NCI-H128 (cell line): ENCODE results near the gene FGD3.

Source experiments
- DNase-seq: peaks from one replicate; lab custom pipeline; 2025; ENCODE audit not compliant: unreplicated experiment; lab: John Stamatoyannopoulos, UW

FGD3 gene

DNA sequence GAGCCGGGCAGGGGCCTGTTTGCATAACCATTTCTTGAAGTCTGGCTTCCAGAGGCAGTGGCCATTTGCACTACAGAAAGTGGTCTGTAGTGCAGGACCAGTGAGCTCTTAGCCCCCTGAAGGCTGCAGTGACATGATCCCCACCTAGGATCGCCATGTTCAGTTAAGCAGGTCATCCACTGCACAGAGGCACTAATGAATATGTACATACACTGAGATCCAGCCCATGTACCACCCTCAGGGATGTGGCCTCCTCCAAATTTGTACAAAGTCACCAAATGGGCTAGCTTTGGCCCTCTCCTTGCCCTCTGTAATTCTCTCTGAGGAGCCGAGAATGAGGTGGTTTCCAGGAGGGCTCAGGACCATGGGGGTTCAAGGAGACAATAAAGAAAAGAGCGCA is 102.9 kb downstream of the FGD3 start:
- no peak for DNase-seq

DNA sequence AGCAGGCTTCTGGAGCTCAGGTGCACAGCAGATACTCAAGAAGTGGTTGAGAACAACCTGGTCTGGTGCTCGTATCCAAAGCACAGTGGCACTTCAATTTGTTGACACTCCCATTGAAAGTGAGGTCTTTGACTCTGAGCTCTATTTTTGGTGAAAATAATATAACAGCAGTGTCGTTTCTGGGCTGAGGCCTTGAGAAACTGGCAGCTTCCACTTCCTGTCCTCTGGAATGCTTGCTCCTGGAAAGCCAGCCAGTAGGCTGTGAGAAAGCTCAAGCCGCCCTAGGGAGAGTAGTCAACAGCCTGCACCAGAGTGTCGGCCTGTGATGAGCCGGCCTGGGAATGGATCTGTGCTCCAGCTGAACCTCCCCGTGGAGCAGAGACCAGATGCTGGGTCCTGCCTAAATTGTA is 104.4 kb downstream of the FGD3 start:
- no peak for DNase-seq

DNA sequence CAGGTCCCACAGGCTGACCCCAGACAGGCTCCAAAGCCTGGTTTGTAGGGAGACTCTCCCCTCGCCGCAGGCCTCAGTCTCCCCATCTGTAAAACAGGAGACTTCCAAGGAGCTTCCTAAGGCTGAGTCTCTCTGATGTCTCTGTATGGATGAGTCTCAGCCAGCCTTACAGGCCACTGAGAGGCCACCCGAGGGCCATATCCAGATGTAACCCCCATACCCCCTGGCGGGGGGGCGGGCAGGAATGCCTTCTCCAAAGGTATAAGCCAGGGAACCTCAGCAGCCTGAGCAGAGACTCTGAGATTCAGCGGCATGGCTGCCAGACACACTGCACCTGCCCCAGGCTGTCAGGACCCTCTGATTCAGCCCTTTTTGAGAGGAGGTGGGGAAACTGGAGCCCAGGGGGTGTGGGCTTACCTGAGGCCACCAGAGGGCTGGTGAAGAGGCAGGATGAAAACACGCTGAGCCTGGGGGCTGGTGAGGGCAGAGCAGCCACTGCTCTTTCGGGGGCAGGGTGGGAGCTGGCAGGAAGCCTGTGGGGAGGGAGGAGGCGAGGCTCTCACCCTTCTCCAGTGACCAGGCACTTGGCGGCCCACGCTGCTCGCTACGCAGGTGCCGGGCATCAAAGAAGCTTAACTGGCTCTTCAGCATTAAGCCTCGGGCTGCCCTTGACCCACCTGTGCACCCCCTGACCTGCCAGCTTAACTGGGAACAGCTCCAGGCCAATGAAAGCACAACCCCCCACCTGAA is 105.6 kb downstream of the FGD3 start:
- DNase-seq: no peak

DNA sequence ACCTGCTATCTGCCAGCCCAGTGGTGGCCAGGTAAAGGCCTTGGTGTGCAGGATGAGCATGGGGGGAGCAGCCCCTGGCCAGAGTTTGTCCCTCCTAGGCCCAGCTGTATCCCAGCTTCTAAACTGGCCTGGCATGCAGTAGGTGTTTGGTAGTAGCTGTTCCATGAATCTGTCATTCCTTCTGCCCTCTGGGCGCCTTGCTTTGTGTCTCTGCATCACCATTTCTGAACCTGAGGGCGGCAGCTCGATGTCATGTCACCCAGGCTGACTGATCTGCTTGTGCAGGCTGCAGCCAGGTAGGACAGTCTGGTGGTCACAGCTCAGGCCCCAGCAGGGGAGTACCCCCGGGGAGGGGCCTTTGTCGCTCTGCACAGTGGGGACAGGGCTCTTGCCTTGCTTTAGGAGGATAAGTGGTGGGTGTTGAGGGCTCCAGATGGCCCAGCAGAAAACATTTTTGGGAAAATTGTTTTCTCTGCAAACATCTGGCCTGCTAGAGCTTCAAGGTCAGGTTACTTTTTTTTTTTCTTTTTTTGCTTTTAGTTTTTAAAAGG is 106.5 kb downstream of the FGD3 start:
- DNase-seq: no peak

DNA sequence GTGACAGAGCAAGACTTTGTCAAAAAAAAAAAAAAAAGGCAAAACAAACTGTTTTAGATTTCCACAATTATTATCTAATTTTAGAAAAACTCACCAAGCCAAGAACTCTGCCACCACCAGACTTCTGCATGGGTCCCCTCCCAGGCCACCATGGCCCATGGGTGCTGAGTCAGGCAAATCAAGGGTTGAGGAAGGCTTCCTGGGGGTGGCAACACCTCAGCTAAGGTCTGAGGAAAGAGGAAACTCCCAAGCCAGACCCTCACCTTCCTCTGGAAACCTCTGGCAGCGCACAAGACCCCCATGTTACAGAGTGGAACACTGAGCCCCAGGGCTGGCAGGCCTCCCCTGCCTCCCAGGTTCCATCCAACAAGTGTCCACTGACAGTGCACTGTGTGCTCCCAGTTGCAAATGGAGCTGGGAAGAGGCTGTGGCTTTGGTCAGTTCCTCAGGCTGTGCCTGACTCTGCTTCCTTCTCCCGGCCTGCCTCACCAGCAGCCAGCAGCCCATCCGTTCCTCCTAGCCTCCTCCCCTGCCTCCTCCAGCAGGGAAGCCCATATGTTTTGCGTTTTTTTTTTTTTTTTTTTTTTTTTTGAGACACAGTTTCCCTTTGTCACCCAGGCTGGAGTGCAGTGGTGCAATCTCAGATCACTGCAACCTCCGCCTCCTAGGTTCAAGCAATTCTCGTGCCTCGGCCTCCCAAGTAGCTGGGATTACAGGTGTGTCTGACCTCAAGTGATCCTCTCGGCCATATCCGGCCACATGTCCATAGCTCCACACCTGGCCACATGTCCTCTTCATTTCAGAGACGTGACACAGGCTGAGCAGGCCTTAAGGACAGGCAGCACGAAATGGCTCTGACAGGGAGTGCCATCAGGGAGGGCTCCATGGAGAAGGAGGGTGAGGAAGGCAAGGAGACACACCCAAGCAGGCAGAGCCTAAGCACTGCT is 107.7 kb downstream of the FGD3 start:
- no peak for DNase-seq

DNA sequence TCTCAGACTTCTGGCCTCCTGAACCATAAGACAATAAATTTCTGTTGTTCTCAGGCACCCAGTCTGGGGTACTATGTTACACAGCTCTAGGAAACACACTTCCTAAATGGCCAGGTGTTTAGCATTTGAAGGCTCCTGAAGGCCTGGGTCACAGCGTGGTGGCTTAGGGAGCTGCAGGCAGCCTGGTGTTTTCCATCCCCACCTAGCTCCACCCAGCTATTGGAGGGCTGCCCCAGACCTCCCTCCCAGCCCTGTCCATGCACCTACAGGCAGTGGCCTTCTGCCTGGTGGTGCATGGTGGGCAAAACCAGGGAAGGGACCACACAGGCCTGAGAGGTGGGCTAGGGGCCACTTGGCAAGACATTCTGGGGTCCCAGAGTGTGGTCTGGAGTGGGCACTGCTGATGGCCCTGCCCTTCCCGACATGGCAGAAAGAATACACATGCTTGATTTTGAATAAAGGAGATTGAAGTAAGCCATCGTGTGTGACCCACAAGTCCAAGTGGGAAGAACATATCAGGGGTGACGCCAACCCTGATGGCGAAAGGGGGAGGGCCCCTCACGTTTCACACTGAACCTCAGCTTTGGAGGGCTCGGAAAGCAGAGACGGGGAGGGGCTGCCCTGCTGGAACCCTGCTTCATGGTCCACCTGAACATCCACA is 109.8 kb downstream of the FGD3 start:
- no peak for DNase-seq

DNA sequence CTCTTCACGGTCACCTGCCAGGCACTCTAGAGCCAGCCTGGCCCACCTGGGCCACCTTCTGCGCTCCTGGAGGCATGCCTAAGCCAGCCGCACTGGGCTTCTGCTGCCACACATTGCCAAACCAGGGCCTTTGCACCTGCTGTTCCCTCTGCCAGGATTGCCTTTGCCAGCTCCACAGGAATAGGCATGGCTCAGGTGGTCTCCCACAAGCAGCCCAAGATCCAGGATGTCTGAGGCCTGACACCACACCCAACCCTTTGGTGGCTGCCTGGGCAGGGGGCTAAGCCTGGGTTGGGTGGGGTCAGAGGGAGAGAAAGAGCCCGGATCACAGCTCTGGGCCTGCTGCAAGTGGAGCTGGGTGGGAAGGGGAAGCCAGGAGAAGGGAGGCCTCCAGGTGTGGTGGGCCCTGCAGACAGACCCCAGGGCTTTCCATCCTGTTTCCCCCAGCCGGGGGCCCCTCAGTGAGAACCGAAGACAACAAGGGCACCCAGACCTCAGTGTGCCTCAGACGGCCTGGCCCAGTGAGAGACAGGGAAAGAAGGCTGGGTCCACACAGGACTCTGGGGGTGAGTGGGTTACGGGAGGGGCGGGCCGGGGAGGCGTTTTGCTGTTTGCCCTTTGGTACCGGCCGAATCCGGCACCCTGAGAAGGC is 110.5 kb downstream of the FGD3 start:
- no peak for DNase-seq

DNA sequence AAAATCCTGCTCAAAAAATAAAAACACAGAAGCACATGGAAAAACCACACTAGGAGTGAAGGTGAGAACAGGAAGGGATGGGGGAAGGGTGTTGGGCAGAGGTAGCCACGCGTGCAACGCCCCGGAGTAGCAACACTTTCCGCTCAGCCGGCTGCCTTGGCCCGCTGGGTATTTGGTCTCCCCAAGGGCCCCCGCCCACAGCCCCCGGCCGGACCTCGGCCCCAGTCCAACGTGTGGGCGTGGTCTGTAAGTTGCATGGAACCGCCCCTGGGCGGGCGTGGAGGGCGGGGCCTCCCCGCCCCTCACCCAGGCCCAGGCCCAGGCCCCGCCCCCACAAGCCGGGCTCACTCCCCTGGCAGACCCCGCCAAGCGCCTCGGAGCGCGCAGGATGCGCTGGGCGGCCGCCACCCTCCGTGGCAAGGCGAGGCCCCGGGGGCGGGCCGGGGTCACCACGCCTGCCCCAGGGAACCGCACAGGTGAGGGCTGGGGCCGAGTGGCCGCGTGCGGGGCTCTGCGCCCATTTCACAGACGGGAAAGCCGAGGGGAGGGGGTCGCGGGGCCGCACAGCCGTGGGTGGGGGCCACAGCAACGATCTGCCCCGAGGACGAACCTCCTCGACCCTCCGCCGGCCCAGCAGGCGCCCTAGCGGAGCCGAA is 111.2 kb downstream of the FGD3 start, which contains the start of gene SUSD3:
Gene SUSD3 (plus strand): TSS at position 347 of the 656 bp plus-strand sequence. CDS start 42 bp downstream, at position 389.
- DNase-seq: no peak

DNA sequence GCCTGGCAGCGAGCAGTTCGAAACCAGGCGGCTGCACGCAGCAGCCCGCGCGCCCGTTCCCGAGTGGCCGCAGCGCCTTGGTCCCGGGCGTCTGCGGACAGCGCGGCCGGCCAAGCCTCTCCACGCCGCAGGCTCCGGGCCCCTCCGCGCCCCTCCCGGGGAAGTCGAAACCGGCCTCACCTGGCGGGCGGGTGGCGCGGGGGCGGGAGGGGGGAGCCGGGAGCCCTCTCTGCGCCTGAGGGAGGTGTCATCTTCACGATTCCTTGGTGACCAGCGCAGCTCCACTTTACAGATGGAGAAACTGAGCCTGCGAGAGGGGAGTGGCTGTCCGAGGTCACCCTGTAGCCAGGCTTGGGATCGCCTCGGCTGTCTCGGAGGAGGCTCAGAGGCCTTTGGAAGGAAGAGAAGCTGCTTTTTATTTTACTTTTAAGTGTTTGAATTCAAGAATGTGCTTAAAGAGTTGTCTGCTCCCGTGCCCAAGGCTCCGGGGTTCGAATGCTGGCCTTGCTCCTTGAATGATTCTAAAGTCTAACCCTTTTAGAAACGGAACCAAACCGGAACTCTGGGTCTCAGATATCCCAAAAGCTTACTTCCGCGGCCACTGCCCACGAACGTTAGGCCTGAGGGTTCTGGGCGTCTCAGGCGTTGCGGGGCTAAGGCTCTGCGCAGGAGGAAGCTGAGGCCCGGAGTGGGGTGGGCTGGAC is 111.8 kb downstream of the FGD3 start:
- no peak for DNase-seq

DNA sequence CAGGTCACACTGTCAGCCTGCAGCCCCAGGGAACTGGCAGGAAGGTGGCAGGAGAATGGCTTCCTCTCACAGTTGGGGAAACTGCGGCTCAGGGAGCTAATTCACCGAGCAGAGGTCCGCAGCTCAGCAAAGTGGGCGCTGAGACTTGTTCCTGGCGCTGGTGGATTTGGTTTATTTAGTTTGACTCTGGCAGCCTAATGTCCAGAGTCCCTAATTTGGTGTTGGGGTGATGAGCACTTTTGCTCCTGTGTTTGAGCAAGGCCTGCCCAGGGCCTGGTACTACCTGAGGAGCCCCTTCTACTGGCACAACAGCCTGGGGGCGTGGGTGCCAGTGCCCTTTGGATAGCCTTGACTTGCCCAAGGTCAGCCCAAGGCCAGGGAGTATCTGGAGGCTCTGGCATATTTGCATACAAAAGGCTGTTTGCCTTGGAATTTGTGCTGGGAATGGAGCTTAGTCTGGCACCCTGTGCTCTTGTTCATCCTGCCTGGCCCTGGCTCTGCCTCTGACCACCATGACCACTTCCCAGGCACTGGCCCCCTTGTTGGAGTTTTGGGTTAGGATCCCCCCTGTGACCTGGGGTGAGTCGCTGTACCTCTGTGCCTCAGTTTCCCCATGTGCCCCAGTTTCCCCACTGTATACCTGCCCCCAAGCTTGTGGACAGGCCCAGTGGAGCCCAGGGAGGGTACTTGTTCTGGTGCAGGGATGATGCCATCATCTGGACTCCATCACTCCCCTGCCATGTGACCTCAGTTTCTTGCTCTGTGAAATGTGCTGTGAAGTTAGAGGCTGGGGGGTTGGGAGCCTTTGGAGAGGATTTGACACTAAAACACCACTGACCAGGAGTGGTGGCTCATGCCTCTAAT is 112.6 kb downstream of the FGD3 start:
- no peak for DNase-seq

DNA sequence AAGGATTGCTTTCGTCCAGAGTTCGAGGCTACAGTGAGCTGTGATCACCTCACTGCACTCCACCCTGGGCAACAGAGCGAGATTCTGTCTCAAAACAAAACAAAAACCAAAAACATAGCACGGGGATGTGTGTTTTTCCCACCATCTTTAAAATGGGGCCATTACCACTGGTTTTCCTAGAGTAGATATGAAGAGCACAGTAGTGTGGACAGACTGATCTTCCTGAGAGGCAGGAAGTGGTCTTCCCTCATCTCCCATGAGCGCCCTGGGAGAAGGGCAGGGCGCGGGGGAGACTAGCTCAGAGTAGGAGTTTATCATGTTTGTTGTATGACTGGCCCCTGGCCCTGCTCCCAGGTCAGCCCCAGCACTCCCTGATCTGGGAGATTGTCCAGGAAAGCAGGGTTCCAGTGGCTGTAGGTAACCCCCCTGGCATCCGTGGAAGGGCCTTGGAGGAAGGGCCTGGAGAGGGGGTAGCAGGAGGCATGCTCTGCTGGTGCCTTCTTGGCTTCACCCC is 113.5 kb downstream of the FGD3 start:
- DNase-seq: no peak

DNA sequence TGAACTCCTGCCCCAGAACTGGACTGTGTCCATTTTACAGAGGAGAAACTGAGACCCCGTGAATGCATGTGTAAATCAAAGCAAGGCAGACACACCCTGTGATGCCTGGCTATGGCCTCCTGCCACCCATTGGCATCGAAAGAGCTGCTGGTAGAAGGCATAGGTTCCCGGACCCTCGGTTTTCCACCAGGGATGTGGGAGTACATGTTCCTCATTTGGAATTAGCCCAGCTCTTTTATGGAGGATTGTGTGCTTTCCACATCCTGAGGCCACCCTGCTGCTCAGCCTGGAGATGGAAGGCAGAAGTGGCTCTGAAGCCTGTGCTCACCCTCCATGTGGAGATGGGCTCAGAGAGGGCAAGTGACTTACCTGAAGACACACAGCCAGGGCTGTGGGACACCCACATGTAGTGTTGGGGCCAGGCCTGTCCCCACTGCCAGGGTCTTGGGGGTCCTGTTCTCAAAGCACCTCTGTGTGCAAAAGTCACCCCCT is 114.0 kb downstream of the FGD3 start:
- no peak for DNase-seq

DNA sequence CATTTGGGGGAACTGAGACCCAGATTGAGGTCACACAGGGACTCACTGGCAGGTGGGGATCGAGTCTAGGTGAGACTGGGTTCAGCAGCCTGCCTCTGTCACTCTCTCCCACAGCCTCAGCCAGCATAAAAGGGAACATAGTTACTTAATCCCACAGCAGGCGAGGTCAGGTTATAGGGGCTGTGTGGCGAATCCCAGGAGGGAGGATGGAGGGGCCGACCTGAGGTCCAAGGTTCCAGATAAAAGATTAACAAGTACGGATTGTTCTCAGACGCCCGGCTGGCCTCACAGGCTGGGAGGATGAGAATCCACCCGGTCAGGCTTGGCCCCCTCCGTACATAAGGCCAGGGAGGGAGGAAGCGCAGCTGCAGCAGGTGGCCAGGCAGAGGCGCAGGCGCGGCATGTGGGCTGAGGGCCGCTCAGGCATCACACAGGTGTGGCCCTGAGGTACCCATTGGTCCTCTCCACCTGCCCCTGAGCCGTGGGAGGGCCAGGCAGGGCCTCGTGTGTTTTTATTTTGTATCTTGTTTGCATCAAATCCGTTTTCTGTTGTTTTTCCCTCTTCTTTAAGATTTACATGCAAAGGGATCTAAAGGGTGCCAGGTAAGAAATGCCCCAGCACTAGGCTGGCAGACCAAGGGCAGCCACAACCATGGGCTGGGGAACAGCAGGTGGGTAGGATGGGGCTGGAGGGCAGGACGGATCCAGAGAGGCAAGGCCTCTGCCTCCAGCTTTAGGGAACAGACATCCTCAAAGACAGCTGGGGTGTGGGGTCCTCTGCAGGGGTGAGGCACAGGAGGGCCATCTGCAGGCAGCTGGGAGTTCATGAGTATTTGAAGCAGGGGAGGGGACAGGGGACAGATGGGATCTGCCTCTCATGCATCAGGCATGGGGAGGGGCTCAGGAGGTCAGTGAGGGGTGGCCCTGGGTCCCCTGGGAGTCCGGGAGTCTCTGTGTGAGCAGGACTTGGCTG is 114.8 kb downstream of the FGD3 start:
- DNase-seq: no peak

DNA sequence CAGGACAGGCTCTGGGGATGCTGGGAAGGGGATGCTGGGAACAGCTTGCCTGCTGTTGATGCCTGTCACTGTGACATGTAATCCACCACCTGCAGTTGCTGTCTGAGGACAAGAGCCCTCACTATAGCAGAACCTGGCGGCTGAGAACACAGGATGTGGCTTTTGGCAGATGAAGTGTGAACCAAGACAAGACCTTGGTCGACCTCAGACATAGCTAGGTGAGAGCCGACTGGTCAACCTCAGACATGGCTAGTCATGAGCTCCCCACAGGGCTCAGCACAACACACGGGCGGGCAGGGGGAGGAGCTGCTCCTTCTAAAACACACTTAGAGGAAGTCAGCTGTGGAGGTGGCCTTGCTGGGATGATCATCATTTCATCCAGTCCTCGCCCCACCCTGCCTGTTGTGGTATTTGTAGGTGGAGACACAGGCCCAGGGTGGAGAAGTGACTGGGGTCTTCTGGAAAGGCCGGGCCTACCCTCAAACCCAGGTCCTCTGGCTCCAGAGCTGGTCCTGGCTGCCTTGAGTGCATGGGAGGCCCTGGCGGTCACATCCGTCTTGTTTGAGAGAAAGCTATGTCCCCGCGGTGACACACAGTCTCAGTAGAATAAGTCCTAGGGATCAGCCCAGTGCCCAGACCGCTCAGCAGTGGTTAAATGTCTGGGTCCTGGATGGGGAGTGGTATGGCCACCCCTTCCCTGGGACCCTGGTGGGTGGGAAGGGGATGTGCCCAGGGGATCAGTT is 117.2 kb downstream of the FGD3 start:
- no peak for DNase-seq

DNA sequence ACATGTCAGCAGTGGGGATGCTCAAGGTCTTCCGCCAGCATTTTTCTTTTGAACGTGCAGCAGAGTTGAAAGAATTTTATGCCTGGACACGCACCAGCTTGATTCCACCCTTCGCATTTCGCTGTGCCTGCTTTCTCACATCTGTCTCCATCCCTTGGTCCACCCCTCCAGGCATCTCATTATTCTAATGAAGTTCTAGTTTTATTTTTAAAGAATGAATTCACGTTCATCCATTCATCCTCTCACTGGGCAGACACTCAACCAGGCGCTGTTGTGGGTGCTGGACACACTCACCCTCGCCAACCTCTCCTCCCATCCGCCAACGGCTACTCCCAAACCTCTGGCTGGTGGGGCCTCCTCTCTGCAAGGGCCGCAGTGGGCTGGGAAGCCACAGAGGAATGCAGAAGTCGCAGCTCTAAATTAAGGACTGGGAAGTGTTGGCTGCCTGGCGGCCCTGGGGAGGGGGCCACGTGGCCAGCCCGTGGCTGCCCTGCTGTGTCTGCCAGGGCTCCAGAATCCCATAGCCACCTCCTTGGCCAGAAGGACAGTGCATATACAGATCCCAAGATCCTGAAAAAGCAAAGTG is 117.9 kb downstream of the FGD3 start:
- no peak for DNase-seq

DNA sequence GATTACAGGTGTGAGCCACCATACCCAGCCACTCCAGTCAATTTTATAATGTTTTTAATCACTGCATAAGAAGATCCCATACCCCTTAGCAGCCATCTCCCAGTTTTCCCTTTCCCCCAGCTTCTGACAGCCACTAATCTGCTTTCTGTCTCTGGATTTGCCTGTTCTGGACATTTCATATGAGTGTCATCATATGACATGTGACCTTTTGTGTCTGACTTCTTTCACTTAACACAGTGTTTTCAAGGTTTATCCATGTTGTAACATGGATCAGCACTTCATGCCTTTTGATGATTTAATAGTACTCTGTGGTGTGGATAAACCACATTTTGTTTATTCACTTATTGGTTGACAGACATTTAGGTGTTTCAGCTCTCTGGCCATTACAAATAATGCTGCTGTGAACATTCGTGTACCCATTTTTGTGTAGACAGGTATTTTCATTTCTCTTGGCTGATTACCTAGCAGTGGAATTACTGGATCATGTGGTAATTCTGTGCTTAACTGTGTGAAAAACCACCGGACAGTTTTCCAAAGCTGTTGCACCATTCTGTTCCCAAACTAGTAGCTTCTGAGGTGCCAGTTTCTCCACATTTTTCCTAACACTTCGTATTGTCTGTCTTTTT is 119.8 kb downstream of the FGD3 start:
- no peak for DNase-seq
